ENCODE results near the gene TSPAN3. TPM values are rescaled to one million over a fixed set of nuclear protein-coding genes. Genes with fewer than 3 reads are reported as not detected.

TSPAN3 gene
- total RNA-seq, 1 experiment from 2014 or later, result 312 TPM

DNA sequence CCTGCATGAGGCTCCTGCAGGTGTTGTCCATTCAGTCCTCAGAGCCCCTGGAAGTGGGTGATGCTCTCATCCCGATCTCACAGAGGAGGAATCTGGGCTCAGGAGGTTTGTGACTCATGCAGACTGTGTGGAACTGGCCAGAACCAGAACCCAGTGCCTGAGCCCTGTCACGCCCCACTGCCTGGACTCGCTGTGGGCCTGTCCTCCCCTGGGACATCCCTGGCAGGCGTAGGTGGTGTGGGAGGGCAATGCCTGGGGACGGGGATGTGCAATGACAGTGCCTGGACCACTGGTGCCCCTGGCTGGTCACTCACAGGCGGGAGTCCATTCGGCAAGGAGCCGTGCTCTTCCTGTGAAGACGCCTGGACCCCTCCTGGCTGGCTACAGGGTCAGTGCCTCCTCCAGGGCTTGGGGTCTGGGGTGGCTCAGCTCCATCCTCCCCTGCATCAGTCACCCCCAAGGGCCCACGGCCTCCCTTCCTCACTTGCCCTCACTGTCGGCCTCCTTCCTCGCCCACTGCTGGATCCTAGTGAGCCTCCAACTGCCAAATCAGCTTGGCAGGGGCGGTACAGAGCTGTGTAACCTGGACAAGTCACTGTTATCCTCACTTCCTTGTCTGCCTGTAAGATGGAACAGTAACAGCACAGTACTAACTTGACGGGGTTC lies 61.1 kb downstream of the TSPAN3 start:
- DNase-seq (ENCODE audit: low read depth), result no peak

DNA sequence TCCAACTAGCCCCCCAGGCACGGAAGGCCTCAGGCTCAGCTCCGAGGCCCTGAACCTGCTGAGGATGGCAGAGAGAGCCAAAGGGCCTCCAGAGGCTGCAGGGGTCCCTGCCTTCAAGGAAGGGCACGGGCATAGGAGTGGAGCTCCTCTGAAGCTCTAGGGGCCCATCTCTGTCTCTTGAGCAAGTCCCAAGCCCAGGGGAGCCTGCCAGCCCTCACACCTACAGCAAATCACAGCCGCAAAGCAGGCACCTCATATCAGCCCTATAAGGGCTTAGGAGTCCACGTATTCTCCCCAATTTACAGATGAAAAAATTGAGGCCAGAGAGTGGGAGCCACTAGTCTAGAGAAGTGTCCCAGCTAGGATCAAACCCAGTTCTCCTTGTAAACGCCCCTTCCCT lies 61.7 kb downstream of the TSPAN3 start:
- no peak for DNase-seq (ENCODE audit: low read depth)

- DNase-seq (ENCODE audit: low read depth), result no peak
Measured at GRCh38 chr15:77004189-77004588, 66.7 kb downstream of the TSPAN3 start.

DNA sequence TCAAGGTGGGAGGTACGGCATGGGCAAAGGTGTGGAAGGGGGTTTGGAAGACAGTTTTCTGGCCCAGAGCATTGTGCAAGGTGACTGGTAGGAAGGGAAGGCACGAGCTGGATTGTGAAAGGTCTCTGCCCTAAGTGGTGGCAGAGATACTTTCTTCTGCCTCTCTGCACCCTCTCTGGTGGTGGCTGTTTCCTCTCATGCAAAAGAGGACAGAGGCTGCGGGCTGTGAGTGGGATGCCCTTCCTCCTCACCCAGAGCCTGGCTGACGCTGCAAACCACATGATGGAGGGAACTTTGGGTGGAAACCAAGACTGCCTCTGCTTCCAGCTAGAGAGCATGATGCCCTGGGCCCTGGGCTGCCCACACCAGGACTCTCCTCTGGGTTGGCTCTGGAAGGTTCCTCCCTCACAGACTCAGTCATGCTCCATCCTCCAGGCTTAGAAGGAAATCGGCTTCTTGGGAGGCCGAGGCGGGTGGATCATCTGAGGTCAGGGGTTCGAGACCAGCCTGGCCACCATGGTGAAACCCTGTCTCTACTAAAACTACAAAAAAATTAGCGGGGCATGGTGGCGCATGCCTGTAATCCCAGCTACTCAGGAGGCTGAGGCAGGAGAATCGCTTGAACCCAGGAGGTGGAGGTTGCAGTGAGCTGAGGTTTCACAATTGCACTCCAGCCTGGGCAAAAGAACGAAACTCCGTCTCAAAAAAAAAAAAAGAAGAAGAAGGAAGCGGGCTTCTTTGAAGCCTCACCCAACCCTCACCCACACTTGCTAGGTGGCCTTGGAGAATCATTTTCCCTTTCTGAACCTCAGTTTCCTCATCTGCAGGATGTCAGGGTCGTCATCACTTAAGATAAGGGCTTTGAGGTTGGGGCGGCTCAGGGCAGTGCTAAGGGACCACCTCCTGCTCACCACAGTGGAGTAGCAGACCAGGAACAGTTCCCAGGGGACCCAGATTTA lies 67.7 kb downstream of the TSPAN3 start:
- DNase-seq (ENCODE audit: low read depth), result no peak

DNA sequence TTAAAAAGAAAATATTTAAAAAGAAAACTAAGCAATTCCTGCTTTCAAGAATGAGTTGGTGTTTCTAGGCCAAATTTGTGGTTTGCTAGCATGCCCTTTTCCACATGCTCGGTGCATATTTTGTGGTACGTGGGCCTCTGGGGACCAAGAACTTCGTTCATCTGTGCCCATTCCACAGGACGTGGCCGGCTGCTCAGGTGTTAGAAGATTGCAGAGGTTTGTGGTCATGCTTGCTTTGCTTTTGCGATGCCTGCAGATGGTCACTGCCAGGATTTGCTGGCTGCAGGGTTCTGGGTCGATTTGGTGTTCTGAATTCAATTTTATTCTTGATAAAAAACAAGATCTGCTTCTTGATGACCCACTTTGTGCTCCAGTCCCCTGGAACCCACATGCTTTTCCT lies 68.5 kb downstream of the TSPAN3 start:
- DNase-seq (ENCODE audit: low read depth), result no peak

DNA sequence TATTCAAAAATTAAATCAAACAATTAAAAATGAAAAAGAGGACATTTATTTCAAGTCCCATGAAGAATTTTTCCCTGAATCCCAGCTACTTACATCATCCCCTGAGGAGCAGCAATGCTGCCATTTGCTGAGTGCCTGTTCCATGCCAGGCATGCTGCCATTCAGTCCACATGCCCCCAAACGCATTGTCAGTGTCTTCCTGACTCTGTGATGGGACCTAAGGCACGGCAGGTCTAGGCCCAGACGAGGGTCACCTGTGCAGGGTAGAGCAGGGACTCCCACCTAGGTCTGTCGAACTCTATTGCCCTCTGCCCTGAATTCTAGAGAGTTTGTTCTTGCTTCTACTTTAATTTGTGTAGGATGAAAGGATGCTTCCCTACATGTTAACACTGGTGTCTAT lies 68.9 kb downstream of the TSPAN3 start:
- DNase-seq (ENCODE audit: low read depth), result no peak

DNA sequence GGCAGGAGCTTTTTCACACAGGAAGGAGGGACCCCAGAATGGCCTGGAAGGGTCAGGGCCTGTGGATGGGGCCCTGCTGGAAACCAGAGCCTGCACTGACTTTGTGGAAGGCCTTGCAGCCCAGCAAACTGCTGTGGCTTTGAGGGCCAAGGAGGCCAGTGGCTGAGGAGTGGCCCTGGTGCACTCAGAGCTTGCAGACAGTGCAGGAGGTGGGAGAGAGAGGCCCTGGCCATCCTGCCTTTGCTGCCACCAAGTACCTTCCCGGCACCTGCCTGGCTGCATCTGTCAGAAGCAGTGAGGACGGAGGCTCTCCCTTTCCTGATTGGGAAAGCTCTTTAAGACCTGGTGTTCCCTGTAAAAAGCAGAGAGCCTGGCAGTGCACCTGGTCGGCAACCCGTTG lies 69.6 kb downstream of the TSPAN3 start:
- no peak for DNase-seq (ENCODE audit: low read depth)

DNA sequence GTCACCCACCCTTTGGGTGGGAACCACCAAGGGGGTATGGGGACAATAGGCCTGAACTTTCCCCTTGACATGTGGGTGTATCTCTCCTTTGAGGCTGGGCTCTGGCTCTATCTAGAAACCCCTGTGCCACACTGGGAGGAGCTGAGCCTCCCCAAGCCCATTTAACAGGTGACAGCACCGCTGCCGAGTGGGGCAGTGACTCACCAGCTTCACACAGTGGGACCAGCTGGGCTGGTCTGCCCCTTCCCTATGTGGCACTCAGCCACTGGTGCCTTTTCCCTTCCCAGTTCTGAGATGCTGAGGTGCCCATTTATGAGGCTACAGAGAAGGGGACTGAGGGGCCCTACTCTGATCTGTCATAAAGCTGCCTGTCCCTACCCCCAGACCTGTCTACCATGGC lies 70.9 kb downstream of the TSPAN3 start:
- no peak for DNase-seq (ENCODE audit: low read depth)

GRCh38 chr15:76998663-76999285 lies 72.1 kb downstream of the TSPAN3 start:
- DNase-seq (ENCODE audit: low read depth), result no peak

DNA sequence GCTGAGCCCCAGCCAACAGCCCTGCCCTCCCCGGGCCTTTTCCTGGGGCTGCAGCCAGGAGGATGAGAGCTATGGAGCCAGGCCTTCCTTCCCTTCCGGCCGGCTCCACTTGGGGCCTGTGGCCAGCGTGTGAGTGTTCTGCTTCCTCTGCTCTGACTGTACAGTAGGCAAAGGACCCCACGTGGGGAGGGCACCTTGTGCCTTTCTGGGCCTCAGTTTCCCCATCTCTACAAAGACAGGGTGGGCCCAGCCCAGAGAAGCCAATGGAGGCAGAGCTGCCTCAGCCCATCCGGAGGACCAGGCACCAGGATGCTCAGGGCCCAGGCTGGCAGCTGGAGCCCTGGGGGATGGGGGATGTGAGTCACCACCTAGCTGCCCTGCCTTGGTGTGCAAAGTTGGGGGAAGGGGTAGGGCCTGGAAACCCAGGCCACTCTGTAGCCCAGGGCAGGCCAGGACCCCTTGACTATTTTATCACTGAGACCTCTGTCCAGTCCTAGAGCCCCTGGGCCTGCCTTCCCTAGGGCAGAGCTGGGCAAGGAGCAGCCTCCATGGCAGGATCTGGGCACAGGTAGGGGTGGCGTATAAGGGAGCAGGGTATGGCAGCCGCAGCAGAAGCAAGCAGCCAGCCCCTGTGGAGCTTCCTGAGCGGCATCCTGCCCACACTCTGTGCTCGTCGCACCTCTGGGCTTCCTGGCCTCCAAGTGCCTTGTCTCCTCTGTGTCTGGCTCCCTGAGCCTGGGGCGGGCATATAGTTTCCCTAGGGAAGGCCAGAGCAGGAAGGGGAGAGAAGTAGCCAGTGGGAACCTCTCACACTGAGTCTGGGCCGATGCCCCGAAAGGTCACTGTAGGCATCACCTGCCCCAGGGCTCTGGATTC lies 74.1 kb downstream of the TSPAN3 start:
- DNase-seq (ENCODE audit: low read depth), result peak; percentile 56

- no peak for DNase-seq (ENCODE audit: low read depth)
Measured at GRCh38 chr15:76996076-76996525, 74.8 kb downstream of the TSPAN3 start.

DNA sequence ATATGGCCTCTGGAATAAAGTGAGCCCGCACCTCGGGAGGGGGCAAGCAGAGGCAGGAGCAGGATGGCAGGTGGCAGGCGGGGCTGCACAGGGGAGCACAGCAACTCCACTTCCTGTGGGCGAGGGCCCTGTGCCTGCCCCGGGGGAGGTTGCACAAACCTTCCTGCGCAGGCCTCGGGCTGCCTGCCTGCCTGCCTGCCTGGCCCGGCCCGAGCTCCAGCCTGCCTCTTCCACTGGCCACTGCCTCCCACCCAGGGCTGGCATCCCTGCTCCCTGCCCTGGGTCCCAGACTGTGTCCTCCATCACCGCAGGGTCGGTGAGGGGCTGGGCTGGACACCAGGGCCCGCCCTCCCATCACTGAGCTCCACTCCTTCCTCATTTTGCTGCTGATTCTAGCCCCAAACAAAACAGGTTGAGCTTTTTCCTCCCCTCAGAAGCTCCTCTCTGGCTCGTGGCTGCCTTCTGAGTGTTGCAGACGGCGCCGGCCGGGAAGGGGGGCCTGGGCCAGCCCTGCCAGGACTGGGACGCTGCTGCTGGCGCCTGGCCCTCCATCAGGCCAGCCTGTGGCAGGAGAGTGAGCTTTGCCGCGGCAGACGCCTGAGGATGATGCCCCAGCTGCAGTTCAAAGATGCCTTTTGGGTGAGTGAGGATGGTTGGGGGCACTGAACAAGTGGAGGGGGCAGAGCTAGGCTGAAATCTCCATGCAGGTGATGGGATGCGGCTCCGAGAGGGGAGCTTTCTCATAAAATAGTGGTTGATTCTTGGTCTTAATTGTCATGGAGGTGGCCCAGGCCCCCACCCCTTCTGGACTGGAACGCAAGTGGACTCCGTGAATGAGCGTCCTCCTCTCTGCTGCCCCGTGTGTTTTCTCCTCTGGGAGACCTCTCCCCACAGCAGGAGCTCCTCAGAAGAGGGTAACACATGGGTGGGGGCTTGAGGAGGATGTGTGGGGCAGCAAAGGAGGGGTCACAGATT lies 75.7 kb downstream of the TSPAN3 start, which contains the start of gene PSTPIP1:
Gene PSTPIP1, plus strand, starts transcription at position 156 of the 975 bp plus-strand sequence. Its CDS starts 448 bp downstream, at position 604.
- DNase-seq (ENCODE audit: low read depth), result no peak

GRCh38 chr15:76994496-76994895 lies 76.4 kb downstream of the TSPAN3 start:
- DNase-seq (ENCODE audit: low read depth), result no peak

- peak; percentile 31 for DNase-seq (ENCODE audit: low read depth)
Measured at GRCh38 chr15:76994001-76994400, 76.9 kb downstream of the TSPAN3 start.

DNA sequence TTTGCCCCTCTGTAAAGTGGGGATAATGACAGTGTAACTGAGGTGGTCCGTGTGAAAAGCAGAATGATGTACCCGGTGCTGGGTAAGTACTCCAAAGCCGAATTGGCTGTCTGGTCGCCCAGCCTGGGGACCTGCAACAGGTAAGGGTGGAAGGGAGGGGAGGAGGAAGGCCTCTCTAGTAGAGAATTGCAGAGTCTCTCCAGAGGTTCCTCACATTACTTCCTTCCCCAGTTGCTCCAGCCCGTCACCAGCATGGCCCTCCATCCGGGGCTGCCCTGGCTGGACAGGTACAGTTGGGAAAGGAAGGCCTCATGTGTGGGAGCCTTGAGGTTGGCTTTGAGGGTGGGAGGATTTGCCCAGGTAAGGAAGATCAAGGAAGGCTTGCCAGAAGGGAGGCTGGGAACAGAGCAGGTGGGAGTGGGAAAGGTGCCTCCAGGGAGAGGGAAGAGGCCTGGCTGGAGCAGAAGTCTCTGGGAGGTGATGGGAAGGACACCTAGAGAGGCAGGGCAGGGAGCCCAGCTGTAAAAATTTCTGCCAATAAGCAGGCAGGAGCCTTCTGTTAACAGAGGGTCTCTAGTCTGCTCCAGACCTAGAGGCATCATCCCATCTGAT lies 77.7 kb downstream of the TSPAN3 start:
- DNase-seq (ENCODE audit: low read depth), result no peak

GRCh38 chr15:76991741-76992645 lies 78.9 kb downstream of the TSPAN3 start:
- no peak for DNase-seq (ENCODE audit: low read depth)

Measured in M059J (cell line).